Fibroblast of mammary gland (primary cell): ENCODE data around the gene CACNA1C.

Experiments
- DNase-seq: peaks from one replicate; pipeline ENCODE4 v3.0.0-alpha.2; 2010; ENCODE audit warnings: low read depth
- H3K4me3 ChIP-seq: 2 replicates; pipeline ENCODE4 v1.5.1; 2011; ENCODE audit warnings: low read depth, mild to moderate bottlenecking, low read length, moderate library complexity; ENCODE audit not compliant: control insufficient read depth
- TF ChIP-seq, protein P1 (sequence below): conservative IDR thresholded peaks from 2 replicates; pipeline ENCODE4 v1.5.1; 2011; ENCODE audit warnings: low read depth, low read length, inconsistent platforms; ENCODE audit not compliant: control insufficient read depth, insufficient read depth

Gene CACNA1C

DNA sequence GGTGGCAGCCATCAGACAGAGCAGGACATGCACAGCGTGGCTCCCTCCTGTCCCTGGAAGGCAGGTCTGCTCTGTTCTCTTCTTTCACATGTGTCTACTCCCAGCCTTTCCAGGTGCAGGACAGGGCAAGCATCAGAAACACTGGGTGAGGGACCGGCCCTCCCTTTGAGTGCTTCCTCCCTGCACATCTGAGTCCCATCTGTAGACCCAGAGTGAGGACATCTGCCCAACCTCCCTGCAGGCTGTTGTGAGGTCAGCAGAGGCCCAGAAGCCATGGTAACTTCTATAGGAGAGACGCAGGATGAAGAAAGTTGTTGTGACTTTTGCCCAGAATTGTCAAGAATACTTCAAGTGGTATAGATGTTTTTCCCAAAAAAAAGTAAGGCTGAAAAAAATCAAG, 282.7 kb downstream of the CACNA1C start:
- TF ChIP-seq, protein P1, sequence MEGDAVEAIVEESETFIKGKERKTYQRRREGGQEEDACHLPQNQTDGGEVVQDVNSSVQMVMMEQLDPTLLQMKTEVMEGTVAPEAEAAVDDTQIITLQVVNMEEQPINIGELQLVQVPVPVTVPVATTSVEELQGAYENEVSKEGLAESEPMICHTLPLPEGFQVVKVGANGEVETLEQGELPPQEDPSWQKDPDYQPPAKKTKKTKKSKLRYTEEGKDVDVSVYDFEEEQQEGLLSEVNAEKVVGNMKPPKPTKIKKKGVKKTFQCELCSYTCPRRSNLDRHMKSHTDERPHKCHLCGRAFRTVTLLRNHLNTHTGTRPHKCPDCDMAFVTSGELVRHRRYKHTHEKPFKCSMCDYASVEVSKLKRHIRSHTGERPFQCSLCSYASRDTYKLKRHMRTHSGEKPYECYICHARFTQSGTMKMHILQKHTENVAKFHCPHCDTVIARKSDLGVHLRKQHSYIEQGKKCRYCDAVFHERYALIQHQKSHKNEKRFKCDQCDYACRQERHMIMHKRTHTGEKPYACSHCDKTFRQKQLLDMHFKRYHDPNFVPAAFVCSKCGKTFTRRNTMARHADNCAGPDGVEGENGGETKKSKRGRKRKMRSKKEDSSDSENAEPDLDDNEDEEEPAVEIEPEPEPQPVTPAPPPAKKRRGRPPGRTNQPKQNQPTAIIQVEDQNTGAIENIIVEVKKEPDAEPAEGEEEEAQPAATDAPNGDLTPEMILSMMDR = no peak
- peak; percentile 60 for DNase-seq

DNA sequence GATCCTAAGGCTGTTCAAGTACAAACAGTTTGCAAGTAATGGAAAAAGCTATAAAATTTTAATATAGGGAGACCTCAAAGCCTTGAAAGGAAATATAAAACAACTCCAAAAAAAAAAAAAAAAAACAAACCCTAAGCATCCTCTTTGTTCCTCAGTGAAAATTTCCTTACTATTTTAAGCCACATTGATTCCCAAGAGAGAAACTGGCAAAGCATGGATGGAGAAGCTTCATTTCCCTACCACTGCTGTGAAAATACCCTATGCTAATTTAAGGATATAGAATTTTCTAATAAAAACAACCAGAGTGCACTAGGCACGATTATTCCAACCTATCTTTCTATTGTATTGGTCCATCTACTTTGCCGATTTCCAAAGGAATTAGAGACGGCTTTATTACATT, 283.1 kb downstream of the CACNA1C start:
- H3K4me3 ChIP-seq = no peak overlapping the region
- DNase-seq = no peak
- TF ChIP-seq, protein P1 = no peak

More for the DNA sequence above, 282.7 kb downstream of the CACNA1C start:
- no peak overlapping the region for H3K4me3 ChIP-seq

DNA sequence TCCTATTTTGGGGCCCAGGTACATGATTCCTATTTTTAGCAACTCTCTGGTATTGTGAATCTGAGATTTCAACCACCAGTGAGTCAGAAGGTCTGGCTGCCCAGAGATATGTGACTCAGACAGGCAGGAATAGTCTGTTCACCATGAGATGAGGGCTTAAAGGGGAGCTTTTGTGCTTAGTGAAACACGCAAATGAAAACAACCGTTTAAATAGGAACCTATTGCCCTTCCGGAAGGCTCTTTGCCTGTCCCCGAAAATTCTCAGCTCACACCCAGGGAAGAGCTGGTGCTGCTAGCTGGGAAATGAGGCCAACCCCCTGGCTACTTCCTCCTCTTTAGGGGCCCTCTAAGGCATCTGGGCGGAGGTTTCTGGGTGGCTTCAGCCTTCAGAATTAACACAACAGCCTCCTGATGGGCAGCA, 283.6 kb downstream of the CACNA1C start:
- H3K4me3 ChIP-seq = no peak overlapping the region
- TF ChIP-seq, protein P1 = no peak
- peak; percentile 95 for DNase-seq

DNA sequence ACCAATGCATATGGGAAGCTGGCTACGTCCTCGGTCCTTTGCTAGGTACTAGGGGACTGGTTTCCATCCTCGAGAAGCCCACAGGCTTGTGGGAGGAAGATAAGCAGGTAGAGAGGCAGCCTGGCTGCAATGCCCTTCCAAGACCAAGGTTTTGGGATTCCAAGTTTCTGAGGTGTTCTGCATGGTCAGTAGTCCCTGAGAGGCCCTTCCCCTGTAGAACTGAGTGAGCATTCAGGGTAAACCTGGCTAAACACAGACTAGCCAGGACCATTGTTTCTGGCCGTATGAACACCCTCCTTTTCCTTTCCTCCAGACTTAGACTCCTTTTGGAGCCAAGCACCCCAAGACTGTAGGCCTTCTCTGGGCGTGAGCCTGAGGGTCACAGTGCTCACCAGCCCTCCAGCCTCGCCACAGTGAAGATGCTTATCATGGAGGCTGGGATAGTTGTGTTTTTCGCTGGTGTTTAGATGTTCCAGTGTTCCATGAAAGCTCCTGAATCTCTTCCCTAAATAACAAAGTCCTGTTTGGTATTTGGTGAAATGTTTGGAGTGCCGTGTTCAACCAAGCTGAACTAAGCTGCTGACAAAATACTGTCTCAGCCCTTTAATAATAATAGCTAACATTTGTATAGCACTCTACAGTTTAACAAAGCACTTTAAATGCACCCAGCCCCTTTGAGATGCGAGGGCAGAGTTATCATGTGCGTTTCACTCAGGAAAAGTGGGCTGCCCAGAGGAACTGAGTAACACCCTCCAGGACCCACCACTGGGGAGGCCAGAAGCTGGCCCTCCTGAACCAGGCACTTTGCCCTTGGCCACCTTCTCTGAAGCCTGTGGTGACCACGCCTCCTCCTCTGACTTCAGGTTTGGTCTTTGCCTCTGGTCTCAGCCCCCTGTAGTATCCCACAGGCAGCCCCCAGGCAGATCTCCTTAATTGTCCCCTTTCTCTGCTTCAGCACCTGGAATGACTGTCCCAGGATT, 284.5 kb downstream of the CACNA1C start:
- DNase-seq = no peak
- H3K4me3 ChIP-seq = no peak overlapping the region
- TF ChIP-seq, protein P1 = no peak

DNA sequence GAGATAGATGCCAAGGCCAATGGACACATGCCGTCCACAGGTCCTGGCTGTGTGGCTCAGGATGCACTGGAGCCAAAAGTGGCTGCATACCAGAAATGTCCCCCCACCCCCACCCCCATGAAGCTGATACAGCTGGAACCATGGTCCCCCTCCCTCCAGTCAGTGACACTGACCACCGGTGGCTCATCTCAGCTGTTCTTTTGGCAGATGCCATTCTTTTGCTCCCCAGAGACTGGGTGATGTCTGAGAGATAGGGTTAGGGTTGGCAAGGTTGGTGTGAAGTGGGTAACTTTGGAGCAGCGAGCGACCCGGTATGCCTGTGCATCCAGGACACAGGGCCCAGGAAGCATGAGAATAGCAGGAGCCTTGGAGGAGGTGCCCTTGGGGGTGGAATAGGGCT, 285.6 kb downstream of the CACNA1C start:
- TF ChIP-seq, protein P1 = no peak

DNA sequence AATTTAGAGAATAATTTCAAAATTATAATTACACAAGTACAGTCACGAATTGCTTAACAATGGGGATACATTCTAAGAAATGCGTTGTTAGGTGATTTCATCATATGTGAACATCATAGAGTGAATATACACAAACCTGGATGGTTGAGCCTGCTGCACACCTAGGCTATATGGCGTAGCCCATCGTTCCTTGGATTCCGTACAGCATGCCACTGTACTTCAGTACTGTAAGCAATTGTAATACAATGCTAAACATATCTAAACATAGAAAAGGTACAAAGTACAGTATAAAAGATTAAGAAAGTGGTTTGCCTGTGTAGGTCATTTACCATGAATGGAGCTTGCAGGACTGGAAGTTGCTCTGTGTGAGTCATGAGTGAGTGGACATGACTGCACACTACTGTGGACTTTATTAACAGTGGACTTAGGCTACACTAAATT, 286.2 kb downstream of the CACNA1C start:
- TF ChIP-seq, protein P1 = no peak
- no peak overlapping the region for H3K4me3 ChIP-seq
- peak; percentile 91 for DNase-seq

More for the DNA sequence above, 285.6 kb downstream of the CACNA1C start:
- H3K4me3 ChIP-seq = no peak overlapping the region
- DNase-seq = no peak
